C4-2B (cell line): ENCODE data around the gene TRIM39.

Experiments used
- ZFX ChIP-seq: fragments of 450-650 bp; IDR thresholded peaks from 2 replicates; pipeline ENCODE4 v1.6.1; 2017
- TF ChIP-seq, protein P1 (sequence below): fragments of 450-650 bp; conservative IDR thresholded peaks from 2 replicates; pipeline ENCODE4 v1.5.1; 2017; ENCODE audit warnings: mild to moderate bottlenecking

DNA sequence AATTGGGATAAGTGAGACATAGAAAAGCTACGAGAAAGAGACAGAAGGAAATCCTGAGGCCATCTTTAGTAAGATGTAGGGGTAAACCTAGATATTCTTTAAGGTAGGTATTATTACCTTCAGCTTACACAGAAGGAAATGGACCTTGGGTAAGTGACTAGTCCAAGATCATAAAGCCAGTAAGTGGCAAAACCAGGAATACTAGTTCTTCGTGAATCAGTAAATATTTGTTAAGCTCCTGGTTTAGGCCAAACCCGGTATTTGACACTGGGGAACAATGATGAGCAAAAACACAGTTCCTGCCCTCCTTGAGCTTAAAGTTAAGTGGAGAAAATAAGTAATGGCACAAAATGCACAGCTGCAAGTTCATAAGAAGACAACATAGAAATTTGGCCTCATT is 5.3 kb downstream of the TRIM39 start:
- TF ChIP-seq, protein P1, sequence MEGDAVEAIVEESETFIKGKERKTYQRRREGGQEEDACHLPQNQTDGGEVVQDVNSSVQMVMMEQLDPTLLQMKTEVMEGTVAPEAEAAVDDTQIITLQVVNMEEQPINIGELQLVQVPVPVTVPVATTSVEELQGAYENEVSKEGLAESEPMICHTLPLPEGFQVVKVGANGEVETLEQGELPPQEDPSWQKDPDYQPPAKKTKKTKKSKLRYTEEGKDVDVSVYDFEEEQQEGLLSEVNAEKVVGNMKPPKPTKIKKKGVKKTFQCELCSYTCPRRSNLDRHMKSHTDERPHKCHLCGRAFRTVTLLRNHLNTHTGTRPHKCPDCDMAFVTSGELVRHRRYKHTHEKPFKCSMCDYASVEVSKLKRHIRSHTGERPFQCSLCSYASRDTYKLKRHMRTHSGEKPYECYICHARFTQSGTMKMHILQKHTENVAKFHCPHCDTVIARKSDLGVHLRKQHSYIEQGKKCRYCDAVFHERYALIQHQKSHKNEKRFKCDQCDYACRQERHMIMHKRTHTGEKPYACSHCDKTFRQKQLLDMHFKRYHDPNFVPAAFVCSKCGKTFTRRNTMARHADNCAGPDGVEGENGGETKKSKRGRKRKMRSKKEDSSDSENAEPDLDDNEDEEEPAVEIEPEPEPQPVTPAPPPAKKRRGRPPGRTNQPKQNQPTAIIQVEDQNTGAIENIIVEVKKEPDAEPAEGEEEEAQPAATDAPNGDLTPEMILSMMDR = no peak
- no peak for TF ChIP-seq ZFX
